Measurements from ENCODE around the gene PDE4B.

The PDE4B gene

GRCh38 chr1:65759516-65759915 lies 33.2 kb upstream of the PDE4B start:
- Histone ChIP-seq H3K4me3 (ENCODE audit: low read depth, low read length) (no peak overlapping the region), H3K27ac (no peak overlapping the region), H3K27me3 (replicated peaks) (no peaks in the 10 kb centered on the region), H3K36me3 (replicated peaks) (no peaks in the 10 kb centered on the region)
- TF ChIP-seq CTCF (IDR thresholded peaks at IDR 0.05; ENCODE audit: low read depth, low read length, missing control alignments), result no peak
- no peak for DNase-seq
- in situ Hi-C loops (cut with HindIII; ENCODE audit: low pct_ligation_motif_present, low sequenced_read_pairs), result no loop called here

- TF ChIP-seq CTCF (IDR thresholded peaks at IDR 0.05; ENCODE audit: low read depth, low read length, missing control alignments), result no peak
- in situ Hi-C loops (cut with HindIII; ENCODE audit: low pct_ligation_motif_present, low sequenced_read_pairs), result no loop called here
- Histone ChIP-seq H3K4me3 (ENCODE audit: low read depth, low read length) (no peak overlapping the region), H3K27ac (no peak overlapping the region), H3K27me3 (replicated peaks) (no peaks in the 10 kb centered on the region), H3K36me3 (replicated peaks) (no peaks in the 10 kb centered on the region)
- no peak for DNase-seq
Observed at GRCh38 chr1:65762081-65762862, 30.4 kb upstream of the PDE4B start.

GRCh38 chr1:65764052-65764451 lies 28.6 kb upstream of the PDE4B start:
- H3K27me3 ChIP-seq (replicated peaks), result no peaks in the 10 kb centered on the region
- H3K36me3 ChIP-seq (replicated peaks), result no peaks in the 10 kb centered on the region
- H3K27ac ChIP-seq, result no peak overlapping the region
- no peak for DNase-seq
- in situ Hi-C loops (cut with HindIII; ENCODE audit: low pct_ligation_motif_present, low sequenced_read_pairs), result no loop called here
- H3K4me3 ChIP-seq (ENCODE audit: low read depth, low read length), result no peak overlapping the region
- no peak for TF ChIP-seq CTCF (IDR thresholded peaks at IDR 0.05; ENCODE audit: low read depth, low read length, missing control alignments)

- no peak for DNase-seq
- H3K27me3 ChIP-seq (replicated peaks), result no peaks in the 10 kb centered on the region
- H3K4me3 ChIP-seq (ENCODE audit: low read depth, low read length), result no peak overlapping the region
- in situ Hi-C loops (cut with HindIII; ENCODE audit: low pct_ligation_motif_present, low sequenced_read_pairs), result no loop called here
- no peak overlapping the region for H3K27ac ChIP-seq
- no peaks in the 10 kb centered on the region for H3K36me3 ChIP-seq (replicated peaks)
- TF ChIP-seq CTCF (IDR thresholded peaks at IDR 0.05; ENCODE audit: low read depth, low read length, missing control alignments), result no peak
Observed at GRCh38 chr1:65765631-65766030, 27.1 kb upstream of the PDE4B start.

GRCh38 chr1:65769636-65770035 lies 23.1 kb upstream of the PDE4B start:
- DNase-seq, result no peak
- H3K27me3 ChIP-seq (replicated peaks), result no peaks in the 10 kb centered on the region
- TF ChIP-seq CTCF (IDR thresholded peaks at IDR 0.05; ENCODE audit: low read depth, low read length, missing control alignments), result no peak
- H3K4me3 ChIP-seq (ENCODE audit: low read depth, low read length), result no peak overlapping the region
- no peak overlapping the region for H3K27ac ChIP-seq
- in situ Hi-C loops (cut with HindIII; ENCODE audit: low pct_ligation_motif_present, low sequenced_read_pairs), result no loop called here
- H3K36me3 ChIP-seq (replicated peaks), result no peaks in the 10 kb centered on the region

GRCh38 chr1:65772607-65773006 lies 20.1 kb upstream of the PDE4B start:
- Histone ChIP-seq H3K36me3 (replicated peaks) (no peaks in the 10 kb centered on the region), H3K4me3 (ENCODE audit: low read depth, low read length) (no peak overlapping the region), H3K27me3 (replicated peaks) (no peaks in the 10 kb centered on the region), H3K27ac (no peak overlapping the region)
- in situ Hi-C loops (cut with HindIII; ENCODE audit: low pct_ligation_motif_present, low sequenced_read_pairs), result no loop called here
- TF ChIP-seq CTCF (IDR thresholded peaks at IDR 0.05; ENCODE audit: low read depth, low read length, missing control alignments), result no peak
- no peak for DNase-seq
